GM23338 (cell line): ENCODE results near the gene PAM16. TPM values are rescaled to one million over a fixed set of nuclear protein-coding genes. Genes with fewer than 3 reads are reported as not detected.

Source experiments
- ATAC-seq: fragments of 200-7000 bp; cut with Tn5 transposase; 3 replicates; pipeline ENCODE4 v1.9.1; 2020
- DNase-seq: peaks from one replicate; pipeline ENCODE4 v3.0.0-alpha.2; 2015; ENCODE audit warnings: low spot score
- H2AFZ ChIP-seq: fragments of 200-600 bp; sonication (generic); 2 replicates; pipeline ENCODE4 v1.8.0; 2016; ENCODE audit warnings: antibody characterized with exemption, mild to moderate bottlenecking, moderate library complexity
- H3F3A ChIP-seq: fragments of 200-600 bp; sonication (generic); replicated peaks from 2 replicates; pipeline ENCODE4 v1.8.0; 2017; ENCODE audit warnings: antibody characterized with exemption, mixed run types, low read depth
- H3K27ac ChIP-seq: fragments of 200-600 bp; sonication (generic); 2 replicates; pipeline ENCODE4 v1.6.1; 2016; ENCODE audit warnings: low read depth
- H3K27me3 ChIP-seq: fragments of 200-600 bp; sonication (generic); 2 replicates; pipeline ENCODE4 v1.8.0; 2016; ENCODE audit warnings: mild to moderate bottlenecking, mixed run types, moderate library complexity; ENCODE audit not compliant: insufficient read depth
- H3K36me3 ChIP-seq: fragments of 200-600 bp; sonication (generic); 2 replicates; pipeline ENCODE4 v1.8.0; 2016; ENCODE audit warnings: mild to moderate bottlenecking; ENCODE audit not compliant: insufficient read depth
- H3K4me1 ChIP-seq: fragments of 200-600 bp; sonication (generic); 2 replicates; pipeline ENCODE4 v1.8.0; 2016; ENCODE audit warnings: mild to moderate bottlenecking, moderate library complexity; ENCODE audit not compliant: insufficient read depth
- H3K4me2 ChIP-seq: fragments of 200-600 bp; sonication (generic); 2 replicates; pipeline ENCODE4 v1.7.1; 2017; ENCODE audit warnings: mixed run types
- H3K4me3 ChIP-seq: fragments of 200-600 bp; sonication (generic); 2 replicates; pipeline ENCODE4 v1.6.1; 2016; ENCODE audit warnings: mixed run types
- H3K79me2 ChIP-seq: fragments of 200-600 bp; sonication (generic); replicated peaks from 2 replicates; pipeline ENCODE4 v1.8.0; 2017; ENCODE audit warnings: mild to moderate bottlenecking; ENCODE audit not compliant: insufficient read depth
- H3K9me2 ChIP-seq: fragments of 200-600 bp; sonication (generic); 2 replicates; pipeline ENCODE4 v1.8.0; 2017; ENCODE audit not compliant: insufficient read depth
- H4K20me1 ChIP-seq: fragments of 200-600 bp; sonication (generic); replicated peaks from 2 replicates; pipeline ENCODE4 v1.8.0; 2017; ENCODE audit warnings: mild to moderate bottlenecking; ENCODE audit not compliant: insufficient read depth
- H3K27ac Mint-ChIP-seq: 2 replicates; pipeline ENCODE4 v1.8.0; 2020; ENCODE audit warnings: inconsistent platforms, mild to moderate bottlenecking, moderate library complexity, mixed read lengths
- H3K27me3 Mint-ChIP-seq: 3 replicates; pipeline ENCODE4 v1.8.0; 2022; ENCODE audit warnings: low read depth, mild to moderate bottlenecking, moderate library complexity, mixed read lengths, inconsistent platforms; ENCODE audit not compliant: insufficient read depth, poor library complexity
- H3K36me3 Mint-ChIP-seq: 3 replicates; pipeline ENCODE4 v1.8.0; 2021; ENCODE audit warnings: low read depth, mild to moderate bottlenecking, inconsistent platforms, moderate library complexity, mixed read lengths
- H3K4me1 Mint-ChIP-seq: 3 replicates; pipeline ENCODE4 v1.8.0; 2020; ENCODE audit warnings: mild to moderate bottlenecking, inconsistent platforms, mixed read lengths
- H3K4me3 Mint-ChIP-seq: 3 replicates; pipeline ENCODE4 v1.8.0; 2021; ENCODE audit warnings: moderate library complexity, mild to moderate bottlenecking, inconsistent platforms, mixed read lengths
- H3K9me3 Mint-ChIP-seq: 3 replicates; pipeline ENCODE4 v1.8.0; 2020; ENCODE audit warnings: moderate library complexity, mild to moderate bottlenecking, inconsistent platforms, mixed read lengths
- CREB1 ChIP-seq: fragments of 250-450 bp; sonication (Bioruptor Pico); IDR thresholded peaks from 2 replicates; pipeline ENCODE4 v1.5.0; 2020; ENCODE audit warnings: low read depth, mild to moderate bottlenecking, moderate library complexity
- CTCF ChIP-seq, 2 experiments: fragments of 200-600 bp in 1 of 2; sonication (generic) in 1 of 2; conservative IDR thresholded peaks; 2 replicates each; pipeline versions ENCODE4 v1.5.1 to v1.6.1; 2016 to 2017; ENCODE audit warnings: antibody characterized with exemption in 2 of 2, low read depth in 2 of 2, mild to moderate bottlenecking in 2 of 2, moderate library complexity in 1 of 2
- EZH2 ChIP-seq: fragments of 200-600 bp; sonication (generic); IDR thresholded peaks from one replicate; pipeline ENCODE4 v1.8.0; 2017; ENCODE audit warnings: antibody characterized with exemption, mild to moderate bottlenecking, low read depth; ENCODE audit not compliant: unreplicated experiment
- EZH2phosphoT487 ChIP-seq: fragments of 200-600 bp; sonication (generic); IDR thresholded peaks from one replicate; pipeline ENCODE4 v1.8.1; 2018; ENCODE audit warnings: antibody characterized with exemption; ENCODE audit not compliant: unreplicated experiment
- JUNB ChIP-seq: IDR thresholded peaks from one replicate; pipeline ENCODE4 v1.6.1; 2016; ENCODE audit warnings: antibody characterized with exemption; ENCODE audit not compliant: unreplicated experiment
- NANOG ChIP-seq: IDR thresholded peaks from 2 replicates; pipeline ENCODE4 v1.6.1; 2016; ENCODE audit warnings: antibody characterized with exemption, borderline replicate concordance
- STAT1 ChIP-seq: IDR thresholded peaks from one replicate; pipeline ENCODE4 v1.6.1; 2016; ENCODE audit warnings: antibody characterized with exemption; ENCODE audit not compliant: unreplicated experiment
- ZNF114 ChIP-seq: fragments of 250-450 bp; sonication (Bioruptor Pico); IDR thresholded peaks from 2 replicates; pipeline ENCODE4 v1.5.0; 2020; ENCODE audit warnings: mild to moderate bottlenecking, moderate library complexity
- polyA plus RNA-seq: library from polyadenylated mRNA; unstranded; fragments of >200 nt; fragmentation: Nextera tagmentation; extraction: Ambion mirVana; gene quantifications from 2 replicates; pipeline ENCODE4 v1.2.1, GENCODE V29; 2016
- total RNA-seq: library from RNA; depleted of rRNA; stranded (reverse); fragments of >200 nt; shearing (Covaris generic); gene quantifications from 2 replicates; pipeline ENCODE4 v1.2.3, GENCODE V29; 2014
- TF ChIP-seq, protein P1 (sequence below): fragments of 250-450 bp; sonication (Bioruptor Pico); IDR thresholded peaks from 2 replicates; pipeline ENCODE4 v1.5.0; 2020; ENCODE audit warnings: mild to moderate bottlenecking, moderate library complexity
- TF ChIP-seq, protein P2 (sequence below): IDR thresholded peaks from one replicate; pipeline ENCODE4 v1.6.1; 2018; ENCODE audit warnings: antibody characterized with exemption; ENCODE audit not compliant: unreplicated experiment
- TF ChIP-seq, protein P3 (sequence below): IDR thresholded peaks from 2 replicates; pipeline ENCODE4 v1.6.1; 2016; ENCODE audit warnings: antibody characterized with exemption

The PAM16 gene
- total and polyA plus RNA-seq, 2 experiments from 2014 or later = 84.1 to 283 TPM

GRCh38 chr16:4367393-4367856, 16.3 kb upstream of the PAM16 start:
- DNase-seq = no peak
- Histone ChIP-seq H4K20me1 (no peaks in the 10 kb centered on the region), H3K4me1 (peaks cover 8% of the 10 kb centered on the region), H3K27me3 (peaks cover 3% of the 10 kb centered on the region; the same call in 1 of the 2 replicates), H3K27ac (no peak overlapping the region), H3K79me2 (peaks cover 3% of the 10 kb centered on the region; the same call in 1 of the 2 replicates), H3K9me2 (no peaks in the 10 kb centered on the region), H3K4me3 (no peak overlapping the region), H3K4me2 (no peak overlapping the region), H2AFZ (no peak overlapping the region), H3K36me3 (no peaks in the 10 kb centered on the region), H3F3A (peaks cover 9% of the 10 kb centered on the region; the same call in 1 of the 2 replicates)
- ATAC-seq = no peak
- H3K27me3 Mint-ChIP-seq = peaks cover 11% of the 10 kb centered on the region
- no peaks in the 10 kb centered on the region for H3K36me3 Mint-ChIP-seq
- H3K9me3 Mint-ChIP-seq = no peaks in the 10 kb centered on the region
- no peak overlapping the region for H3K4me3 Mint-ChIP-seq
- no peak overlapping the region for H3K27ac Mint-ChIP-seq
- no peaks in the 10 kb centered on the region; the same call in 1 of the 3 replicates for H3K4me1 Mint-ChIP-seq
- TF ChIP-seq CTCF (conservative IDR thresholded peaks at IDR 0.05; ENCODE audit: low read depth in 2 of 2) (no peak), JUNB (no peak), CREB1 (CRISPR knock-in tag) (no peak), ZNF114 (no peak), STAT1 (no peak), EZH2 (no peak), EZH2phosphoT487 (no peak), NANOG (no peak)
- TF ChIP-seq, protein P1, sequence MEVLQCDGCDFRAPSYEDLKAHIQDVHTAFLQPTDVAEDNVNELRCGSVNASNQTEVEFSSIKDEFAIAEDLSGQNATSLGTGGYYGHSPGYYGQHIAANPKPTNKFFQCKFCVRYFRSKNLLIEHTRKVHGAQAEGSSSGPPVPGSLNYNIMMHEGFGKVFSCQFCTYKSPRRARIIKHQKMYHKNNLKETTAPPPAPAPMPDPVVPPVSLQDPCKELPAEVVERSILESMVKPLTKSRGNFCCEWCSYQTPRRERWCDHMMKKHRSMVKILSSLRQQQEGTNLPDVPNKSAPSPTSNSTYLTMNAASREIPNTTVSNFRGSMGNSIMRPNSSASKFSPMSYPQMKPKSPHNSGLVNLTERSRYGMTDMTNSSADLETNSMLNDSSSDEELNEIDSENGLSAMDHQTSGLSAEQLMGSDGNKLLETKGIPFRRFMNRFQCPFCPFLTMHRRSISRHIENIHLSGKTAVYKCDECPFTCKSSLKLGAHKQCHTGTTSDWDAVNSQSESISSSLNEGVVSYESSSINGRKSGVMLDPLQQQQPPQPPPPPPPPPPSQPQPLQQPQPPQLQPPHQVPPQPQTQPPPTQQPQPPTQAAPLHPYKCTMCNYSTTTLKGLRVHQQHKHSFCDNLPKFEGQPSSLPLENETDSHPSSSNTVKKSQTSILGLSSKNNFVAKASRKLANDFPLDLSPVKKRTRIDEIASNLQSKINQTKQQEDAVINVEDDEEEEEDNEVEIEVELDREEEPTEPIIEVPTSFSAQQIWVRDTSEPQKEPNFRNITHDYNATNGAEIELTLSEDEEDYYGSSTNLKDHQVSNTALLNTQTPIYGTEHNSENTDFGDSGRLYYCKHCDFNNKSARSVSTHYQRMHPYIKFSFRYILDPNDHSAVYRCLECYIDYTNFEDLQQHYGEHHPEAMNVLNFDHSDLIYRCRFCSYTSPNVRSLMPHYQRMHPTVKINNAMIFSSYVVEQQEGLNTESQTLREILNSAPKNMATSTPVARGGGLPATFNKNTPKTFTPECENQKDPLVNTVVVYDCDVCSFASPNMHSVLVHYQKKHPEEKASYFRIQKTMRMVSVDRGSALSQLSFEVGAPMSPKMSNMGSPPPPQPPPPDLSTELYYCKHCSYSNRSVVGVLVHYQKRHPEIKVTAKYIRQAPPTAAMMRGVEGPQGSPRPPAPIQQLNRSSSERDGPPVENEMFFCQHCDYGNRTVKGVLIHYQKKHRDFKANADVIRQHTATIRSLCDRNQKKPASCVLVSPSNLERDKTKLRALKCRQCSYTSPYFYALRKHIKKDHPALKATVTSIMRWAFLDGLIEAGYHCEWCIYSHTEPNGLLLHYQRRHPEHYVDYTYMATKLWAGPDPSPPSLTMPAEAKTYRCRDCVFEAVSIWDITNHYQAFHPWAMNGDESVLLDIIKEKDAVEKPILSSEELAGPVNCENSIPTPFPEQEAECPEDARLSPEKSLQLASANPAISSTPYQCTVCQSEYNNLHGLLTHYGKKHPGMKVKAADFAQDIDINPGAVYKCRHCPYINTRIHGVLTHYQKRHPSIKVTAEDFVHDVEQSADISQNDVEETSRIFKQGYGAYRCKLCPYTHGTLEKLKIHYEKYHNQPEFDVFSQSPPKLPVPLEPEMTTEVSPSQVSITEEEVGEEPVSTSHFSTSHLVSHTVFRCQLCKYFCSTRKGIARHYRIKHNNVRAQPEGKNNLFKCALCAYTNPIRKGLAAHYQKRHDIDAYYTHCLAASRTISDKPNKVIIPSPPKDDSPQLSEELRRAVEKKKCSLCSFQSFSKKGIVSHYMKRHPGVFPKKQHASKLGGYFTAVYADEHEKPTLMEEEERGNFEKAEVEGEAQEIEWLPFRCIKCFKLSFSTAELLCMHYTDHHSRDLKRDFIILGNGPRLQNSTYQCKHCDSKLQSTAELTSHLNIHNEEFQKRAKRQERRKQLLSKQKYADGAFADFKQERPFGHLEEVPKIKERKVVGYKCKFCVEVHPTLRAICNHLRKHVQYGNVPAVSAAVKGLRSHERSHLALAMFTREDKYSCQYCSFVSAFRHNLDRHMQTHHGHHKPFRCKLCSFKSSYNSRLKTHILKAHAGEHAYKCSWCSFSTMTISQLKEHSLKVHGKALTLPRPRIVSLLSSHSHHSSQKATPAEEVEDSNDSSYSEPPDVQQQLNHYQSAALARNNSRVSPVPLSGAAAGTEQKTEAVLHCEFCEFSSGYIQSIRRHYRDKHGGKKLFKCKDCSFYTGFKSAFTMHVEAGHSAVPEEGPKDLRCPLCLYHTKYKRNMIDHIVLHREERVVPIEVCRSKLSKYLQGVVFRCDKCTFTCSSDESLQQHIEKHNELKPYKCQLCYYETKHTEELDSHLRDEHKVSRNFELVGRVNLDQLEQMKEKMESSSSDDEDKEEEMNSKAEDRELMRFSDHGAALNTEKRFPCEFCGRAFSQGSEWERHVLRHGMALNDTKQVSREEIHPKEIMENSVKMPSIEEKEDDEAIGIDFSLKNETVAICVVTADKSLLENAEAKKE (CRISPR knock-in tag) = no peak
- TF ChIP-seq, protein P2, sequence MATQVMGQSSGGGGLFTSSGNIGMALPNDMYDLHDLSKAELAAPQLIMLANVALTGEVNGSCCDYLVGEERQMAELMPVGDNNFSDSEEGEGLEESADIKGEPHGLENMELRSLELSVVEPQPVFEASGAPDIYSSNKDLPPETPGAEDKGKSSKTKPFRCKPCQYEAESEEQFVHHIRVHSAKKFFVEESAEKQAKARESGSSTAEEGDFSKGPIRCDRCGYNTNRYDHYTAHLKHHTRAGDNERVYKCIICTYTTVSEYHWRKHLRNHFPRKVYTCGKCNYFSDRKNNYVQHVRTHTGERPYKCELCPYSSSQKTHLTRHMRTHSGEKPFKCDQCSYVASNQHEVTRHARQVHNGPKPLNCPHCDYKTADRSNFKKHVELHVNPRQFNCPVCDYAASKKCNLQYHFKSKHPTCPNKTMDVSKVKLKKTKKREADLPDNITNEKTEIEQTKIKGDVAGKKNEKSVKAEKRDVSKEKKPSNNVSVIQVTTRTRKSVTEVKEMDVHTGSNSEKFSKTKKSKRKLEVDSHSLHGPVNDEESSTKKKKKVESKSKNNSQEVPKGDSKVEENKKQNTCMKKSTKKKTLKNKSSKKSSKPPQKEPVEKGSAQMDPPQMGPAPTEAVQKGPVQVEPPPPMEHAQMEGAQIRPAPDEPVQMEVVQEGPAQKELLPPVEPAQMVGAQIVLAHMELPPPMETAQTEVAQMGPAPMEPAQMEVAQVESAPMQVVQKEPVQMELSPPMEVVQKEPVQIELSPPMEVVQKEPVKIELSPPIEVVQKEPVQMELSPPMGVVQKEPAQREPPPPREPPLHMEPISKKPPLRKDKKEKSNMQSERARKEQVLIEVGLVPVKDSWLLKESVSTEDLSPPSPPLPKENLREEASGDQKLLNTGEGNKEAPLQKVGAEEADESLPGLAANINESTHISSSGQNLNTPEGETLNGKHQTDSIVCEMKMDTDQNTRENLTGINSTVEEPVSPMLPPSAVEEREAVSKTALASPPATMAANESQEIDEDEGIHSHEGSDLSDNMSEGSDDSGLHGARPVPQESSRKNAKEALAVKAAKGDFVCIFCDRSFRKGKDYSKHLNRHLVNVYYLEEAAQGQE = no peak
- TF ChIP-seq, protein P3, sequence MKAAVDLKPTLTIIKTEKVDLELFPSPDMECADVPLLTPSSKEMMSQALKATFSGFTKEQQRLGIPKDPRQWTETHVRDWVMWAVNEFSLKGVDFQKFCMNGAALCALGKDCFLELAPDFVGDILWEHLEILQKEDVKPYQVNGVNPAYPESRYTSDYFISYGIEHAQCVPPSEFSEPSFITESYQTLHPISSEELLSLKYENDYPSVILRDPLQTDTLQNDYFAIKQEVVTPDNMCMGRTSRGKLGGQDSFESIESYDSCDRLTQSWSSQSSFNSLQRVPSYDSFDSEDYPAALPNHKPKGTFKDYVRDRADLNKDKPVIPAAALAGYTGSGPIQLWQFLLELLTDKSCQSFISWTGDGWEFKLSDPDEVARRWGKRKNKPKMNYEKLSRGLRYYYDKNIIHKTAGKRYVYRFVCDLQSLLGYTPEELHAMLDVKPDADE = no peak
